Neural progenitor cell (in vitro differentiated cells): ENCODE data around the gene TSPOAP1. TPM values are rescaled to one million over a fixed set of nuclear protein-coding genes. Genes with fewer than 3 reads are reported as not detected.

Experiments
- DNase-seq: peaks from one replicate; pipeline ENCODE4 v3.0.0-alpha.2; 2016; ENCODE audit warnings: low spot score
- H2AFZ ChIP-seq: fragments of 200-600 bp; sonication (generic); replicated peaks from 2 replicates; pipeline ENCODE4 v1.6.1; 2016; ENCODE audit warnings: antibody characterized with exemption
- H3F3A ChIP-seq: fragments of 200-600 bp; sonication (generic); 2 replicates; pipeline ENCODE4 v1.6.1; 2016; ENCODE audit warnings: antibody characterized with exemption, low read depth
- H3K27ac ChIP-seq: fragments of 200-600 bp; sonication (generic); 2 replicates; pipeline ENCODE4 v1.5.1; 2016; ENCODE audit warnings: mild to moderate bottlenecking
- H3K27me3 ChIP-seq: fragments of 200-600 bp; sonication (generic); 2 replicates; pipeline ENCODE4 v1.6.1; 2016; ENCODE audit warnings: mild to moderate bottlenecking, moderate library complexity
- H3K36me3 ChIP-seq: fragments of 200-600 bp; sonication (generic); 2 replicates; pipeline ENCODE4 v1.5.1; 2016
- H3K4me1 ChIP-seq: fragments of 200-600 bp; sonication (generic); 2 replicates; pipeline ENCODE4 v1.6.1; 2016; ENCODE audit warnings: mixed run types
- H3K4me2 ChIP-seq: fragments of 200-600 bp; sonication (generic); 2 replicates; pipeline ENCODE4 v1.6.1; 2016
- H3K4me3 ChIP-seq: fragments of 200-600 bp; sonication (generic); 2 replicates; pipeline ENCODE4 v1.5.1; 2016
- H3K79me2 ChIP-seq: fragments of 200-600 bp; sonication (generic); 2 replicates; pipeline ENCODE4 v1.6.1; 2016; ENCODE audit warnings: low read depth
- H3K9ac ChIP-seq: fragments of 200-600 bp; sonication (generic); 2 replicates; pipeline ENCODE4 v1.6.1; 2016
- H3K9me3 ChIP-seq: fragments of 200-600 bp; sonication (generic); 2 replicates; pipeline ENCODE4 v1.5.1; 2016; ENCODE audit warnings: low read depth
- H4K20me1 ChIP-seq: fragments of 200-600 bp; sonication (generic); 2 replicates; pipeline ENCODE4 v1.6.1; 2016; ENCODE audit warnings: low read depth
- H3K27ac Mint-ChIP-seq: 3 replicates; pipeline ENCODE4 v1.8.0; 2021; ENCODE audit warnings: mixed read lengths
- H3K27me3 Mint-ChIP-seq: 2 replicates; pipeline ENCODE4 v1.8.0; 2022; ENCODE audit warnings: low read depth, mild to moderate bottlenecking, inconsistent platforms, moderate library complexity, mixed read lengths; ENCODE audit not compliant: insufficient read depth
- H3K36me3 Mint-ChIP-seq: 3 replicates; pipeline ENCODE4 v1.8.0; 2021; ENCODE audit warnings: mixed read lengths
- H3K4me1 Mint-ChIP-seq: 3 replicates; pipeline ENCODE4 v1.8.0; 2021; ENCODE audit warnings: mixed read lengths
- H3K4me3 Mint-ChIP-seq: 3 replicates; pipeline ENCODE4 v1.8.0; 2021; ENCODE audit warnings: mild to moderate bottlenecking, moderate library complexity, mixed read lengths
- H3K9me3 Mint-ChIP-seq: 3 replicates; pipeline ENCODE4 v1.8.0; 2020; ENCODE audit warnings: mixed read lengths
- CTCF ChIP-seq: fragments of 200-600 bp; sonication (generic); IDR thresholded peaks from 2 replicates; pipeline ENCODE4 v1.5.1; 2017; ENCODE audit warnings: antibody characterized with exemption, mild to moderate bottlenecking
- EZH2 ChIP-seq: fragments of 200-600 bp; sonication (generic); IDR thresholded peaks from 2 replicates; pipeline ENCODE4 v1.6.1; 2017; ENCODE audit warnings: antibody characterized with exemption, mild to moderate bottlenecking, moderate library complexity
- EZH2phosphoT487 ChIP-seq: fragments of 200-600 bp; sonication (generic); IDR thresholded peaks from 2 replicates; pipeline ENCODE4 v1.6.1; 2017; ENCODE audit warnings: antibody characterized with exemption
- total RNA-seq: library from RNA; depleted of rRNA; stranded (reverse); fragments of >200 nt; gene quantifications from 2 replicates; pipeline ENCODE4 v1.2.3, GENCODE V29; 2015; ENCODE audit warnings: low replicate concordance

TSPOAP1 gene
- total RNA-seq, 1 donor from 2014 or later, result 13.8 TPM

- H3K27me3 ChIP-seq, result no peaks in the 10 kb centered on the region
- no peak overlapping the region for H3K4me2 ChIP-seq
- no peak overlapping the region for H3K27ac ChIP-seq
- H3K9ac ChIP-seq, result no peak overlapping the region
- H4K20me1 ChIP-seq, result no peaks in the 10 kb centered on the region
- H3K9me3 ChIP-seq, result no peaks in the 10 kb centered on the region
- H3K9me3 Mint-ChIP-seq, result no peaks in the 10 kb centered on the region
- no peak overlapping the region for H3K4me3 ChIP-seq
- H3K27me3 Mint-ChIP-seq, result peaks cover 3% of the 10 kb centered on the region
- H3K36me3 ChIP-seq, result no peaks in the 10 kb centered on the region
- no peak overlapping the region for H2AFZ ChIP-seq
- H3F3A ChIP-seq, result no peaks in the 10 kb centered on the region
- H3K79me2 ChIP-seq, result no peaks in the 10 kb centered on the region
- H3K4me1 Mint-ChIP-seq, result peaks cover 18% of the 10 kb centered on the region
- TF ChIP-seq EZH2 (no peak), CTCF (no peak), EZH2phosphoT487 (no peak)
- H3K4me3 Mint-ChIP-seq, result no peak overlapping the region
- H3K27ac Mint-ChIP-seq, result no peak overlapping the region
- H3K4me1 ChIP-seq, result no peaks in the 10 kb centered on the region
- H3K36me3 Mint-ChIP-seq, result no peaks in the 10 kb centered on the region
- DNase-seq, result no peak
Observed at GRCh38 chr17:58376472-58377000, 47.9 kb upstream of the TSPOAP1 start.

- peak overlapping the region; percentile 25 for H3K27ac Mint-ChIP-seq
- no peak for TF ChIP-seq EZH2
- no peak for TF ChIP-seq CTCF
- no peak for TF ChIP-seq EZH2phosphoT487
- H3K4me1 ChIP-seq, result no peaks in the 10 kb centered on the region
- DNase-seq, result no peak
- no peaks in the 10 kb centered on the region for H3K36me3 Mint-ChIP-seq
- H3K9ac ChIP-seq, result no peak overlapping the region
- H3K79me2 ChIP-seq, result no peaks in the 10 kb centered on the region
- no peak overlapping the region for H3K4me3 Mint-ChIP-seq
- no peak overlapping the region for H3K4me2 ChIP-seq
- no peak overlapping the region for H3K27ac ChIP-seq
- H3K4me1 Mint-ChIP-seq, result peaks cover 12% of the 10 kb centered on the region
- no peak overlapping the region for H3K4me3 ChIP-seq
- H3K27me3 Mint-ChIP-seq, result peaks cover 3% of the 10 kb centered on the region
- H3F3A ChIP-seq, result no peaks in the 10 kb centered on the region
- H3K36me3 ChIP-seq, result no peaks in the 10 kb centered on the region
- H3K9me3 Mint-ChIP-seq, result no peaks in the 10 kb centered on the region
- no peak overlapping the region for H2AFZ ChIP-seq
- H3K27me3 ChIP-seq, result no peaks in the 10 kb centered on the region
- H4K20me1 ChIP-seq, result no peaks in the 10 kb centered on the region
- no peaks in the 10 kb centered on the region for H3K9me3 ChIP-seq
Observed at GRCh38 chr17:58375811-58376210, 47.2 kb upstream of the TSPOAP1 start.

GRCh38 chr17:58375256-58375655 is 46.7 kb upstream of the TSPOAP1 start:
- Mint-ChIP-seq H3K27ac (no peak overlapping the region), H3K27me3 (peaks cover 3% of the 10 kb centered on the region), H3K4me1 (peaks cover 12% of the 10 kb centered on the region), H3K36me3 (peaks cover 2% of the 10 kb centered on the region), H3K9me3 (no peaks in the 10 kb centered on the region), H3K4me3 (no peak overlapping the region)
- Histone ChIP-seq H3K79me2 (no peaks in the 10 kb centered on the region), H4K20me1 (no peaks in the 10 kb centered on the region), H3K4me1 (no peaks in the 10 kb centered on the region), H3K4me3 (no peak overlapping the region), H3K9me3 (no peaks in the 10 kb centered on the region), H3F3A (no peaks in the 10 kb centered on the region), H3K36me3 (no peaks in the 10 kb centered on the region), H3K9ac (no peak overlapping the region), H3K27me3 (no peaks in the 10 kb centered on the region), H2AFZ (no peak overlapping the region), H3K4me2 (no peak overlapping the region), H3K27ac (no peak overlapping the region)
- TF ChIP-seq EZH2, result no peak
- no peak for TF ChIP-seq EZH2phosphoT487
- no peak for TF ChIP-seq CTCF
- DNase-seq, result no peak
